ENCODE data around the gene HS6ST3.
"Not testable (repeated sequence)": the region's sequence is repeated elsewhere in the genome, so short reads cannot be mapped to it uniquely, and the experiment has no call there.

The HS6ST3 gene

DNA sequence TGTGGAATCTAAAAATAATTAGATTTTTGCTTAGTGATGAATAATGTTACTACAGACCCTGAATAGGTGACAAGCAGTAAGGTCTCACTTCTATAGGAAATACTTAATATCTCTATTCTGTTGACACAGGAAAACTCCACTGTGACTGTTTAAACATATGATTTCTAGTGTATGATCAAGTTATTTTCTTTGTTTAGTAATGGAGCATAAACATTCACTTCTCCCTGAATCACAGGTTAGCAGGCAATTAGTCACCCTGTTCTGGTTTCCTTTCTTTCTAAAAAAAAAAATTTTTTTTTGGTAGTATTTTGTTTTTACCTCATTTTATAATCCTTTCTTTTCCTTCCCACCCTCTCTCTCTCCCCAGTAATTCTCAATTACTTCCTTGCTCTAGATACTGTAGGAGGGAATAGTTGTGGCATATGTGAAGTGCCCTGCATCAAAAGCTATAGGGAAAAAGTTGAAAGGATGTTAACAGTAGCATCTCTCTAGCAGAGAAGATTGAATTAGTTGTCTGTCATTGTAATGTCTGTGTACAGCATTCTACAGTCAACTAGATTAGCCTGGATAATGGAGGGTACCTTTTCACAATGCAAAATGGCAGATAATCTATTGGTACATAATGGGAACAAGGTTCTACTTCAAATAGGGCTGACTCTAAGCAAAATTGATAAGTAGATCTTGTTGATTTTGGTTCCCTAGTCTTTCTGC, 3.5 kb downstream of the HS6ST3 start:
- no peak for DNase-seq

DNA sequence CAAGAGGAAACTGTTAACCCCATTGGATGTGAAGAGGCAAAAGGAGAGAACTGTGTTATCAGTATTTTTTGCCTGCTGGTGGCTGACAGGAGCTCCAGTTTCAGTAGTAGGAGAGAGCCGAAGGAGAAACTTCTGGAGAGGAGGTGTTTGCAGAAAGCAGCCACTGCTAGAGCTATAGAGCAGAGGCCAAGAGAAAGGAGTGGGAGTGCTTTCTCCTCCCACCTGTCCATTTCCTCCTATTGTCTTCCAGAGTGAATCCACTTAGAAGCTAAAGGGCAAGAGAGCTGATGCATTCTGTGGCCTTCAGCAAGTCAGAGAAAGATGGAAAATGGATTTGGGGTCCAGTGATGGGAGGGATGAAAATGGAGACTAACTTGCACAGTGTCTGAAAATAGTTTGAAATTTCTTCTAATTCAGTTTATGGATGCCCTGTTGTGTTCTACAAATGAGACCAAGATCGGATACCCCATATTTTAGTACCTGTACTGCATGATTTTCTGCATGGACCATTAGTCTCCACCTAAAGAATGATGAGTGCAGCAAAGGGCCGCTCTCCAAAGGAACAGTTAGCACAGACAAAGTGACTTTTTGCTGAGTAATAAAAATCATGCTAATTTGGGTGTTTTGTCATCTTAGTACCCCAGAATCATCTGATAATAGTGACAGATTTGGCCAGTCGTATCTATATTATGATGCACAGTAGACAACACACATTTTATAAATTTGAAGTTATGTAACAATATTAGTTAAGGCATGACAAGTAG, 10.7 kb downstream of the HS6ST3 start:
- DNase-seq = no peak

DNA sequence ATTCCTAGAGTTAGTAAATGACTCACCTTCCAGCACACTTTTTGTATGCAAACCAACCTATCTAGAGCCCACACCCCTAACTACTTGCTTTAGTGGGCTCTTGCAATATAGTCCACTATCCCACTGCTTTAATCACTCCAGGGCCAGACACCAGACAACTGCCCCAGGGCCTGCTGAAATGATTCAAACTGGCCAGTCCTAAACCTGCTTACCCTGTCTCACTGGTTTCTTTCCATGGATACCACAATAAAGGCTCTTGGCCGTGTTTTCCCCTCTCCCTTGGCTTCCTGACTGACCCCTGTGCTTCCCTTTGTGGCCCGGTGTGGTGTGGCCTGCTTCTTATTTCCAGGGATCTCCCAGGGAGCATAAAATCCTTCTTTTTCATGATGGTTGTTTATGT, 14.6 kb downstream of the HS6ST3 start:
- no peak for DNase-seq

DNA sequence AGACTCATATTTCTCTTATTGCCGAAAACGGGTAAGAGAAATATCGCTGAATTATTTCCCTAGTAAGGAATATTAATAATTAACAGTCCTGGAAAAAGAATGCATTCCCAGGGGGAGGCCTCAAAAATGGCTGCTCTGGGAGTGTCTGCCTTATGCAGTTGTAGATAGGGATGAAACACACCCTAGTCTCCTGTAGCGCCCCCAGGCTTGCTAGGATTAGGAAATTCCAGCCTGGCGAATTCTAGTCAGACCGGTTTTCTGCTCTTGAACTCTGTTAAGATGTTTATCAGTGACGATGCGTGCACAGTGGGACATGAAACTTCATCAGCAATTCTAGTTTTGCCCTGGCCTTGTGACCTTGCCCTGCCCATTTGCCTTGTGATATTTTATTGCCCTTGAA, 18.2 kb downstream of the HS6ST3 start:
- not testable (repeated sequence) for DNase-seq

DNA sequence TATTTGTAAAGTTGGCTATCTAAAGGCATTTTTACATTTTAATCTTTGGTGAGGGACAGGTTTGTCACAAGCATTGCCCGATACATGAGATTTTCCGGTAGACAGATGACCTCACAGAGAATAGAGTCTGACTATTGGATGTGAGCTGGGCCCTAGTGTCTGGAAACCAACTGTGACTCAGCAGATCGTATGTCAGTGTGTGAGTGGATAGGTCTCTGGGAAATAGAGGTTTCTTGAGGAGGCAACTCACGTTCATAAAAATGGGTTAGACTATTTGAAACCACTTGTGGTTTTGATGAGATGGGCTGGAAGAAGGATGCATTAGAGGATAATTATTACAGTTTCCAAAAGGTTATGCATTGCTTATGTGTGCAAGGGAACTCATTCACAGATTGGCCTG, 19.2 kb downstream of the HS6ST3 start:
- no peak for DNase-seq

DNA sequence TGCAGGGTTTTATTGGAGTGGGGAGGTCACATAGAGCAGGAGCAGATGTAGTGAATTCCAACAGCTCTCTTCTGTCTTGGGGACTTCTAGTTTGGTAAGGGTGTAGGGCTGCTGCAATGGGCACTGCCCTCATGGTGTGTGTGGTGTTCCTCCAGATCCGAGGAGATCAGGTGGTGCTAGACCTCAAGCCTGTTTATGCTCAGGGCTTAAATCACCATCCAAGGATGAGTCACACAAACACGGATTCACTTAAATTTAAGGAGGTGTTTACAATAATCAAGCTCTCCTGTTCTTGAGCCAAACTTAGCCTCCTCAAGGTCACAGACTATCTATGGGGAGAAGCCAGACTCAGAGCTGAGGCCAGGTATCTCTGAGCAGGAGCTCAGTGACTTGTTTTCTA, 23.0 kb downstream of the HS6ST3 start:
- no peak for DNase-seq

DNA sequence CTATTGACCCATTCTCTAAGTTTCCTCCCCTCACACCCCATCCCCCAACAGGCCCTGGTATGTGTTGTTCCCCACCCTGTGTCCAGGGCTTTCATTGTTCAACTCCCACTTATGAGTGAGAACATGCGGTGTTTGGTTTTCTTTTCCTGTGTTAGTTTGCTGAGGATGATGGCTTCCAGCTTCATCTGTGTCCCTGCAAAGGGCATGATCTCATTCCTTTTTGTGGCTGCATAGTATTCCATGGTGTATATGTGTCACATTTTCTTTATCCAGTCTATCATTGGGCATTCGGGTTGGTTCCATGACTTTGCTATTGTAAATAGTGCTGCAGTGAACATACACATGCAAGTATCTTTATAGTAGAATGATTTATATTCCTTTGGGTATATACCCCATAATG, 25.5 kb downstream of the HS6ST3 start:
- not testable (repeated sequence) for DNase-seq

DNA sequence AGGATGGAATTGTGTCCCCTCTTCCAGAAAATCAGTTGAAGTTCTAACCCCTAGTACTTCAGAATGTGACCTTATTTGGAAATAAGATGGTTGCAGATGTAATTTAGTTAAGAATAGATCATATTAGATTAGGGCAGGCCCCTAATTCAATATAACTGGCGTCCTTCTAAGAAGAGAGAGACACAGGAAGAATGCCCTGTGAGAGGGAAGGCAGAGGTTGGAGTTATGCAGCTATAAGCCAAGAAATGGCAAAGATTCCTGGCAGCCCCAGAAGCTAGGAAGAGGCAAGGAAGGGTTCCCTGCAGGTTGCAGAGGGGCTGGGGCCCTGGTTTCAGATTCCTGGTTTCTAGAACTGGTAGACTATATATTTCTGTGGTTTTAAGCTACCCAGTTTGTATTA, 30.0 kb downstream of the HS6ST3 start:
- no peak for DNase-seq

DNA sequence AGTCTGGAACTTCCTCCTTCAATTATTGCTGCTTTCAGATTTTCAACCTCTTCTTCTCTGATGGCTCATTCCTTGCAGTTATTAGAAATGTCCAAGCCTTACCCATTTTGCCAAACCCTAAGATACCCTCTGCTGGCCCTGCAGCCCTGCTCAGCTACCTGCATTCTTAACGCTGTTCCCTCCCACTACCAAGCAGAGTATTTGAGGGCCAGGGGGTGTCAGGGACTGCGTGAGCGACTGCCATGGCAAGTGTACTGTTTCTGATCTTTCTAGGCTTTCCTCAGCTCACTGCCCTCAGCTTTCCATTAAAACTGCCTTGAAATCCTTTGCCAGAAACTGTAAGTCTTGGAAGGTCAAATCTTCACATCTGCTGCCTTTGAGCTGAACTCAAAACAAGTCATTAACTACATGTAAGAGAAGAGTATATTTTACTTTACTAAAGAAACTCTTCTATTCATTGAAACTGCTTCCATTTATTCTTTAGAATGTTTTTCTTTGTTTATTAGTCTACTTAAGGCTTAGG, 41.0 kb downstream of the HS6ST3 start:
- no peak for DNase-seq

DNA sequence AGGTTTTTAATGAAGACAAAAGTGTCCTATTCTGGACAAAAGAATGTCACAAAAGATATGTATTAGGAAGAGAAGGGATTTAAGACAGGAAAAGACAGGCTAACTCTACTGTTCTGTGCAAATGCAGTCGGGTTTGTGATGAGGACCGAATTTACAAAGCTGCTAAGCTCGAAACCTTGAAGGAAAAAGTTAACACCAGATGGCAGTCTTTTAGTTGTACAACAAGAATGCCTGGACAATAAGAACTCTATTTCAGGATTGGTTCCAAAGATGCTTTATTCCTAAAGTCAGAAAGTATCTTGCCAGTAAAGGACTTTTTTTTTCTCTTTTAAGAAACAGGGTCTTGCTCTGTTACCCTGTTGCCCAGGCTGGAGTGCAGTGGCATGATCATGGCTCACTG, 51.1 kb downstream of the HS6ST3 start:
- DNase-seq = no peak

DNA sequence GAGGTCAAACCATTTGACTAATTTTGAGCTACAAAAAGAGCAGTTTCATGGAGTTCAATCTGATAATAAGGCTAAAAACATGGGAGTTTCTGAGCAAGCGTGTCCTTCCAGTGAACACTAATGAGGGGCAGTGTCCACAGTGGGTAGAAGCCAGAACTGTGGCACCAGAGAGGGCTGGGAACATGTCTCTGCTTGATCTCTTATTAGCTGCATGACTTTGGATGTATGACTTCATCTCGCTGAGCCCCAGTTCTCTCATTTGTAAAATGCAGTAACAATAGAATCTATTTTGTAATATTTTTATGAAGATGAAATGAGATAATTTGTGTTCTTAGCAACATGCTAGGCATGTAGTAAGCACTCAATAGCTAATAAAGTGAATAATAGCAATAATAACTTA, 69.8 kb downstream of the HS6ST3 start:
- DNase-seq = no peak

DNA sequence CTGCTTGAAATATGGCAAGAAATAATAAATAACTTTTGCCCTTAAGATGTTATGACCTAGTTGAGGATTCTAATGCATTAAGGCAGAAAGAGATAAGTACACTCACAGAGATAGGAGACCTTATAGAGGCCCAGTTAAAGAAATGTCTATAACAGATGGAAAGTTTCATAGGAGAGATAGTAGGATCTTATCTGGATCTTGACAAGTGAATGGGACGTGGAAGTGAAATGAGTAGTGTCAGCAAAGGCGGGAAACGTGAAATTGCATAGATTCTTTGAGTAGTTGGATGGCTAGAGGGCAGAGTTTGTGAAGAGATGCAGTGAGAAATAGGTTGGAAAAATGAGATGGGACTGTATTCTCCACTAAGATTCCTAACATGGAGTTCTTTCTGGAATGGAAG, 71.2 kb downstream of the HS6ST3 start:
- DNase-seq = no peak

DNA sequence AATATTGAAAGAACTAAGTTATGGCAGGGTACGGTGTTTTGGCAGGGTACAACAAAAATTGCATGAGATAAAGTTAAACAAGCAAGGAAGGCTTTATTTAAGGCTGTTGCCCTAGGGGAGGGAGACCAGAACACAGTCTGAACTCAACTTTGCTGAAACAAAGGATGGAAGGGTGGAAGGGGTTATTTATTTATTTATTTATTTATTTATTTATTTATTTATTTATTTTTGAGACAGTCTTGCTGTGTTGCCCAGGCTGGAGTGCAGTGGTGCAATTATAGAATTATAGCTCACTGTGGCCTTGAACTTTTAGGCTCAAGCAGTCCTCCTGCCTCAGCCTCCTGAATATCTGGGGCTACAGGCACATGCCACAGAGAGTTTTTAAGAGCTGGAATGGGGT, 75.9 kb downstream of the HS6ST3 start:
- DNase-seq = no peak

DNA sequence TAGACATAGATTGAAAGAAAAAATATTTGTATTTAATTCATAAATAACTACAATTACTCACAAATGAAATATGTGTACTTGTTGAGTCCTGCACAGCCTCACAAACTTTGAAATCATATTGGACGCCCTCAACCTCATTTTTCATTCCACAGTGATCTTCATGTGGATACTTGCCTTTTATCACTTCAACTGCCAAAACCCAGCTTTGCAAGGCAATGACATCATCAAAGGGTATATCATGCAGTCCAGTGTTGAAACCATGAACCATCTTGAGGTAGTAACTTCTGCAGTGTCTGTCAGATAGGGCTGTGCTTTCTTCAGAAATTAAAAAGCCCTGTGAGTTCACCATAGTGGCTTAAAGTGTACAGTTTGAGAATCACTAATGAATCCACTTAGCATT, 82.2 kb downstream of the HS6ST3 start:
- no peak for DNase-seq

DNA sequence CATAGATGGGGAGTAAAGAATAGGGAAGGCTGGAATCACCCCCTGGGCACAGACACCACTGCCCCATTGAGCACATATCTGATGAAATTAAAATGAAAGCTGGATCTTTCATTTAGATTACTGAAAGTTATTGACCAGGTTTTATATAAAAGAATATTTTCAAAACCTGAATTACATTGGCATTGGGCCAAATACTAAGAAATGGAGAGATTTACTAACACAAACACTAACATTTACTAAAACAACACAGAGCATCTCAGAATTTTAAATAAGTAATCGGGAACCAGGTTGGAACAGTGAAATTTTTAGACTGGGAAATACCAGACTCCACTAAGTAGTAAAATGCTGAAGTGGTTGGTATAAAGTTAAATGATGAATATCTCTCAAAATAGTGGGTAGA, 88.9 kb downstream of the HS6ST3 start:
- no peak for DNase-seq

DNA sequence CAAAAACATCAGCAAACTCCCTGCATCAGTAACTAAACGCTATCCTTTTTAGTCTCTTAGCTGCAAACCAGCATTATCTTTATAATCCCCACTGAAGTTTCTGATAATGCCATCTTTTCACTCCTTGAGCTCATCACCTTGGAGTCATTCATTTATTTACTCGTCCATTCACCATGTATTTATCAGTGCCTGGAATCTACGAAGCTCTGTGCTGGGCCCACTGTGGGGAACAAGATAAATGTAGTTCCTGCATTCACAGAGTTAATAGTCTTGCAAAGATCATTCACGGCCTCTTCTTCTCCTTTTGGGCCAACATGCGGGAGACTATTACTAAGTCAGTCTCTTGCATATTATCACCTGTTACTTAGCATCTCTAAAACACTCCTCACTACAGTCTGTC, 89.4 kb downstream of the HS6ST3 start:
- no peak for DNase-seq

DNA sequence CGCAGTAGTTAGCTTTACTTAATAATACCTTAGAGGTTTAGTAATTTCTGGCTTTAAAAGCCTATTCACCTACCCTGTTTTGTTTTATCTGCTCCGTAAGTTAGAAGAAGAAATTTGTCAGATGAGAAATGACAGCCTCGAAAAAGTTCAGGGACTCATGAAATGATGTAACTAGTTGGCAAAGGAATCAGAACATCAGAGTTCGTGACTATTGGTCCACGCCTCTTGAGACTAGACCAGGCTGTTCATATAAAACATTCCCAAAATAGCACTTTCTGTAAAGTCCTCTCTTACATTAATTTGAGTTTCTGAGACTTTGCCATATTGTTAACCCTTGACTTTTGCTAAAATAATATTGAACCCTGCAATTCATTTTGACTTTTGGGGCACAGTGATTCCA, 92.0 kb downstream of the HS6ST3 start:
- DNase-seq = no peak

DNA sequence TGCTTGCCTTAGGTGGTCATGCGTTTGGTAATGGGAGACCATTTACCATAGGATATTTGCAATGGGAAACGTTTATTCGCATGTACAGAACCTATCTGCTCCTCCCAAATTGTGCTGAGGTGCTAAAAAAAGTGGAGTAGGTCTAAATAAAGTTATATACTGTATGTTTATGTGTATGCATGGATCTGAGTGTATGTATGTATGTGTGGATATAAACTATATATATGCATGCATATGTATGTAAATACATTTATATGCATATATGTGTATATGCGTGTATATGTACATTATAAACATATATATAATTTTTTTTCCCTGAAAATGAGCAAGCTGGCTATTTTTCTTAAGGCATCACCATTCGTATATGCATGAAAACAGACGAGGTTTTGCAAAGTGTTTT, 95.9 kb downstream of the HS6ST3 start:
- DNase-seq = no peak

DNA sequence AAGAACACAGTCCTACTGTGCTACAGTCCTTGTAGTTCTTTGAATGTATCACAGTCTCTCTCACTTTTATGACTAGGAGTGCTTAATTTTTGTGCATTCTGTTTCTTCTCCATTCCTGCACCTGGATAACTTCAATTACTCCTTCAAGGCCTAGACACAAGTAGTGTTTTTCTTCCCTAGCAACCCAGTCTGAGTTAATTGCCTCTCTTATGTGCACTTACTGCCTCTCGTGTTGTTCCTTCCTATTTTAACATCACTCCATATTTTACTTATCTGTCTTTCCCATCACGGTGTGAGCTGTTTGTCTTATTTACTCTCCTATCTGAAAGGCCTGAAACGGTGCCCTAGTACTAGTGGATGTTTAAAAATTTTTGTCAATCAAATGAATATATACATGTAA, 101.5 kb downstream of the HS6ST3 start:
- DNase-seq = no peak

DNA sequence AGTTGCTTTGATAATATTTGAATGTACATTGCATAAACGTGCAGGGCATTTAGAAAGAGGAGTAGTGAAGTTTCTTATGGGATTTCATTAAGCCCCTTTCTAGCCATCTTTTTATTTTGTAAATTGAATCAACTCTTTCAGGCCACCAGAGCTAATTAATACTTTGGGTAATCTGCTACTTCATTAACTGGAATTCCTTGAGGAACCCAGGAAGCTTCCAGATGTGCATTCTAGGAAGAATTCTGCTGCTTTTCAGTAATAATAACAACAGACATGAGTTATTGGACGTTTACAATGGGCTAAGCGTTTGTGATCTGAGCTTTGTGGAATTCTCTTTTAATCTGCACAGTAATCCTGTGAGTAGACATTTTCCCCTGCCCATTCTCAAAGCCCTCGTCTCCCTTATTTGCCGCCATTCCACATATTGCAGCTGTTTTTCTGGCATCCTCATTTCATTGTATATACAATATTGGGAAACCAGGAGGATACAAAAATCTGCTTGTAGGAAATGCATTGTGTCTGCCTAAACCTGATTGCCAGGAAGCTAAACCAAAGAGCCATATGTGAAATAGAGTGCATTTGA, 103.9 kb downstream of the HS6ST3 start:
- no peak for DNase-seq

DNA sequence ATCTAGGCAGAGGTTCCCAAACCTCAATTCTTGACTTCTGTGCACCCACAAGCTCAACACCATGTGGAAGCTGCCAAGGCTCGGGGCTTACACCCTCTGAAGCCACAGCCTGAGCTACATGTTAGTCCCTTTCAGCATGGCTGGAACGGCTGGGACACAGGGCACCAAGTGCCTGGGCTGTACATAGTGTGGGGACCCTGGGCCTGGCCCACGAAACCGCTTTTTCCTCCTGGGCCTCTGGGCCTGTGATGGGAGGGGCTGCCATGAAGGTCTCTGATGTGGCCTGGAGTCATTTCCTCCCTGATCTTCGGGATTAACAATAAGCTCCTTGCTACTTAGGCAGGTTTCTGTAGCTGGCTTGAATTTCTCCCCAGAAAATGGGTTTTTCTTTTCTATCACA, 108.1 kb downstream of the HS6ST3 start:
- DNase-seq = no peak

DNA sequence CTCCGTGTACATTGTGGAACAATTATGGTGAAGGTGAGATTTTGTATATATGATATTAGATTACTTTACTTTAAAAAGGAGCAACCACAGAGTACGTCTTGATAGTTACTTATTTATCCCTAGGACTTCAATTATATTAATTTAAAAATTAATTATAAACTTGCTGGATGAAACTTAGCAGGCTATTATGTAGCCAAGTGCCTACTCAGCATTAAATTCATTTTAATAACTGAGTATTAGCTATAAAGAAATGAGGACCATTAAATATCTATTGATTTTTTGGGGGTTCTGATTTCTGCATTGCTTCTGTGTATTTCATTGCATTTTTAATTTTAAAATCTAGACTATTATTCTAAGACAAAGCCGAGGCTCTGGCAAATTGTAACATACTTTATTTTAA, 109.4 kb downstream of the HS6ST3 start:
- no peak for DNase-seq

DNA sequence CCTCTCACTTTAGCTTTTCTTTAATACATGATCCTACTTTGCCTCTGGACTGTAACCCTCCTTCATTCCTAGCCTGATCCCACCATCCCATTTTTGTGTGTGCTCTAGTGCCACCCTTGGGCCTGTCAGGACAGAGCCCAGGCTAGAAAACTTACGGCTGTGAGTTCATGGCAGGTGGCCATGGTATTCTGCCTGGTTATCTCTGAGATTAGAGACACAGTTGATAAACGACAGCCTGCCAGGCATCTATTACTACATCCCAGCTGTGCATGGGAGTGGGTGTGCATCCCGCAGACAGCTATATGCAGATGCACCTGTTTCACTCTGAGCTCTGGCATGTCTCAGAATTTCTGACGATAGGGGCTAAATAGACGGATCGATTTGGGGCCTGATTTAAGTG, 110.9 kb downstream of the HS6ST3 start:
- no peak for DNase-seq

DNA sequence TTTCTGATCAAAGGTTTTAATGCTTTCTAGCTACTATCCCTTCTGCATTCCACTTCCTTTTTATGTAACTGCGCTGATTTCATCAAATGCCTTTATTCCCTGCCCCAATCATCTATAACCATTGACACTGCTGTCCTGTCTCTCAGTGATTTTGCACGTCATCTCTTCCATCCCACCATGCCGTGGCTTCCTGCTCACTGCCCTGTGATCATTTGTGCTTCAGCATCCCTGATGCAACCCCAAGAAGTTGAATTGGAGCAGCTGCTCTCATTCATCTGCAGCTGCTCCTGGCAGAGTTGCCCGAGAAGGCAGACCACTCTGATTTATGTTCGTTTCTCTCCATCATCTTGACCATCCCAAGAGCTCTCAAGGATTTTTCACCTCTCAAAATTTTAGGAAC, 112.4 kb downstream of the HS6ST3 start:
- DNase-seq = no peak

All from CD4-positive, alpha-beta T cell treated with Interleukin-10 for 1 hour (primary cell).